Activated naive CD4-positive, alpha-beta T cell treated with anti-CD3 and anti-CD28 coated beads, Interleukin-2, amount 10 ng/mL, durations not matched to agents 7 days and 5 days (primary cell): ENCODE data around the gene MCTP2.

Experiments used
- CTCF ChIA-PET: fragments of 350-600 bp; sonication (Branson Sonifier 250); formaldehyde crosslinking; loops from one replicate; lab custom pipeline; 2021; ENCODE audit warnings: antibody characterized with exemption; lab: Charles Lee
- DNase-seq: peaks from one replicate; pipeline ENCODE4 v3.0.0-alpha.2; 2020
- H3K27ac Mint-ChIP-seq: one replicate; pipeline ENCODE4 v1.8.0; 2021; ENCODE audit warnings: mild to moderate bottlenecking, moderate library complexity, mixed read lengths
- H3K27me3 Mint-ChIP-seq: one replicate; pipeline ENCODE4 v1.8.0; 2021; ENCODE audit warnings: mild to moderate bottlenecking, mixed read lengths
- H3K36me3 Mint-ChIP-seq: one replicate; pipeline ENCODE4 v1.8.0; 2021; ENCODE audit warnings: mixed read lengths
- H3K4me1 Mint-ChIP-seq: one replicate; pipeline ENCODE4 v1.8.0; 2021; ENCODE audit warnings: mixed read lengths
- H3K4me3 Mint-ChIP-seq: one replicate; pipeline ENCODE4 v1.8.0; 2021; ENCODE audit warnings: mild to moderate bottlenecking, moderate library complexity, mixed read lengths
- H3K9me3 Mint-ChIP-seq: one replicate; pipeline ENCODE4 v1.8.0; 2021; ENCODE audit warnings: mixed read lengths

Gene MCTP2

GRCh38 chr15:94259863-94260262 lies 28.5 kb downstream of the MCTP2 start:
- DNase-seq: no peak
- H3K4me1 Mint-ChIP-seq: peaks cover 6% of the 10 kb centered on the region
- H3K27me3 Mint-ChIP-seq: no peaks in the 10 kb centered on the region
- no peaks in the 10 kb centered on the region for H3K9me3 Mint-ChIP-seq
- no peaks in the 10 kb centered on the region for H3K36me3 Mint-ChIP-seq
- no peak overlapping the region for H3K4me3 Mint-ChIP-seq
- CTCF ChIA-PET: no interaction called here
- H3K27ac Mint-ChIP-seq: no peak overlapping the region

GRCh38 chr15:94262201-94262600 lies 30.8 kb downstream of the MCTP2 start:
- Mint-ChIP-seq H3K27ac (no peak overlapping the region), H3K36me3 (peaks cover 2% of the 10 kb centered on the region), H3K27me3 (no peaks in the 10 kb centered on the region), H3K4me3 (no peak overlapping the region), H3K9me3 (no peaks in the 10 kb centered on the region), H3K4me1 (peaks cover 15% of the 10 kb centered on the region)
- CTCF ChIA-PET: interaction anchor here (0.9 to 1.3 kb wide), 2 partner anchors 62 to 109 kb away, joined by 3 read pairs; no protein-coding TSS in a partner anchor
- no peak for DNase-seq

GRCh38 chr15:94263341-94264273 lies 32.2 kb downstream of the MCTP2 start:
- DNase-seq: no peak
- no peak overlapping the region for H3K4me3 Mint-ChIP-seq
- CTCF ChIA-PET: interaction anchor here (0.9 to 1.0 kb wide), 3 partner anchors 15 to 50 kb away, joined by 3 to 4 read pairs (median 3); no protein-coding TSS in a partner anchor
- no peak overlapping the region for H3K27ac Mint-ChIP-seq
- H3K36me3 Mint-ChIP-seq: peaks cover 5% of the 10 kb centered on the region
- no peaks in the 10 kb centered on the region for H3K27me3 Mint-ChIP-seq
- no peaks in the 10 kb centered on the region for H3K9me3 Mint-ChIP-seq
- peaks cover 15% of the 10 kb centered on the region for H3K4me1 Mint-ChIP-seq

GRCh38 chr15:94265009-94265408 lies 33.6 kb downstream of the MCTP2 start:
- peaks cover 5% of the 10 kb centered on the region for H3K36me3 Mint-ChIP-seq
- no peak for DNase-seq
- H3K9me3 Mint-ChIP-seq: no peaks in the 10 kb centered on the region
- CTCF ChIA-PET: no interaction called here
- no peaks in the 10 kb centered on the region for H3K27me3 Mint-ChIP-seq
- peaks cover 15% of the 10 kb centered on the region for H3K4me1 Mint-ChIP-seq
- no peak overlapping the region for H3K4me3 Mint-ChIP-seq
- no peak overlapping the region for H3K27ac Mint-ChIP-seq

- no peak overlapping the region for H3K27ac Mint-ChIP-seq
- no peak overlapping the region for H3K4me3 Mint-ChIP-seq
- H3K36me3 Mint-ChIP-seq: peaks cover 5% of the 10 kb centered on the region
- H3K4me1 Mint-ChIP-seq: peaks cover 15% of the 10 kb centered on the region
- no peak for DNase-seq
- H3K9me3 Mint-ChIP-seq: no peaks in the 10 kb centered on the region
- CTCF ChIA-PET: no interaction called here
- no peaks in the 10 kb centered on the region for H3K27me3 Mint-ChIP-seq
Measured at GRCh38 chr15:94265982-94266381, 34.6 kb downstream of the MCTP2 start.

- H3K9me3 Mint-ChIP-seq: no peaks in the 10 kb centered on the region
- DNase-seq: no peak
- H3K27ac Mint-ChIP-seq: no peak overlapping the region
Measured at GRCh38 chr15:94266789-94267188, 35.4 kb downstream of the MCTP2 start.

GRCh38 chr15:94269954-94270353 lies 38.6 kb downstream of the MCTP2 start:
- Mint-ChIP-seq H3K27me3 (no peaks in the 10 kb centered on the region), H3K9me3 (peaks cover 5% of the 10 kb centered on the region), H3K4me1 (peaks cover 21% of the 10 kb centered on the region), H3K27ac (no peak overlapping the region), H3K4me3 (no peak overlapping the region), H3K36me3 (peaks cover 6% of the 10 kb centered on the region)
- no peak for DNase-seq
- CTCF ChIA-PET: interaction anchor here (1.7 kb wide), 1 partner anchor 57 kb away, joined by 3 read pairs; no protein-coding TSS in a partner anchor

More at GRCh38 chr15:94266789-94267188, 35.4 kb downstream of the MCTP2 start:
- no peaks in the 10 kb centered on the region for H3K27me3 Mint-ChIP-seq
- peaks cover 5% of the 10 kb centered on the region for H3K36me3 Mint-ChIP-seq
- CTCF ChIA-PET: no interaction called here
- H3K4me1 Mint-ChIP-seq: peaks cover 15% of the 10 kb centered on the region
- no peak overlapping the region for H3K4me3 Mint-ChIP-seq

GRCh38 chr15:94270570-94270969 lies 39.2 kb downstream of the MCTP2 start:
- Mint-ChIP-seq H3K4me3 (no peak overlapping the region), H3K9me3 (peaks cover 5% of the 10 kb centered on the region), H3K36me3 (peaks cover 6% of the 10 kb centered on the region), H3K4me1 (peaks cover 21% of the 10 kb centered on the region), H3K27ac (no peak overlapping the region), H3K27me3 (no peaks in the 10 kb centered on the region)
- DNase-seq: no peak
- CTCF ChIA-PET: interaction anchor here (1.7 kb wide), 1 partner anchor 57 kb away, joined by 3 read pairs; no protein-coding TSS in a partner anchor

- peaks cover 5% of the 10 kb centered on the region for H3K9me3 Mint-ChIP-seq
- CTCF ChIA-PET: no interaction called here
- H3K4me1 Mint-ChIP-seq: peaks cover 12% of the 10 kb centered on the region
- no peaks in the 10 kb centered on the region for H3K27me3 Mint-ChIP-seq
- DNase-seq: no peak
- no peak overlapping the region for H3K4me3 Mint-ChIP-seq
- peaks cover 4% of the 10 kb centered on the region for H3K36me3 Mint-ChIP-seq
- no peak overlapping the region for H3K27ac Mint-ChIP-seq
Measured at GRCh38 chr15:94272251-94272898, 41.0 kb downstream of the MCTP2 start.

GRCh38 chr15:94273826-94274225 lies 42.5 kb downstream of the MCTP2 start:
- Mint-ChIP-seq H3K9me3 (peaks cover 5% of the 10 kb centered on the region), H3K4me3 (no peak overlapping the region), H3K4me1 (peaks cover 9% of the 10 kb centered on the region), H3K27ac (no peak overlapping the region), H3K36me3 (peaks cover 1% of the 10 kb centered on the region), H3K27me3 (no peaks in the 10 kb centered on the region)
- CTCF ChIA-PET: interaction anchor here (1.2 kb wide), 1 partner anchor 50 kb away, joined by 4 read pairs; no protein-coding TSS in a partner anchor
- no peak for DNase-seq

GRCh38 chr15:94274745-94275144 lies 43.4 kb downstream of the MCTP2 start:
- H3K9me3 Mint-ChIP-seq: peaks cover 5% of the 10 kb centered on the region
- CTCF ChIA-PET: no interaction called here
- peaks cover 16% of the 10 kb centered on the region for H3K4me1 Mint-ChIP-seq
- H3K27ac Mint-ChIP-seq: no peak overlapping the region
- H3K4me3 Mint-ChIP-seq: no peak overlapping the region
- peaks cover 4% of the 10 kb centered on the region for H3K36me3 Mint-ChIP-seq
- H3K27me3 Mint-ChIP-seq: no peaks in the 10 kb centered on the region
- no peak for DNase-seq

GRCh38 chr15:94277485-94277884 lies 46.1 kb downstream of the MCTP2 start:
- Mint-ChIP-seq H3K27me3 (no peaks in the 10 kb centered on the region), H3K9me3 (peaks cover 19% of the 10 kb centered on the region), H3K36me3 (peaks cover 25% of the 10 kb centered on the region), H3K4me3 (no peak overlapping the region), H3K27ac (no peak overlapping the region), H3K4me1 (peaks cover 27% of the 10 kb centered on the region)
- CTCF ChIA-PET: interaction anchor here (0.9 kb wide), 1 partner anchor 47 kb away, joined by 3 read pairs; no protein-coding TSS in a partner anchor
- DNase-seq: no peak

GRCh38 chr15:94279736-94280135 lies 48.4 kb downstream of the MCTP2 start:
- Mint-ChIP-seq H3K27ac (no peak overlapping the region), H3K36me3 (peaks cover 29% of the 10 kb centered on the region), H3K4me3 (no peak overlapping the region), H3K9me3 (peaks cover 15% of the 10 kb centered on the region), H3K27me3 (no peaks in the 10 kb centered on the region), H3K4me1 (peaks cover 19% of the 10 kb centered on the region)
- CTCF ChIA-PET: no interaction called here
- no peak for DNase-seq

GRCh38 chr15:94280301-94280700 lies 48.9 kb downstream of the MCTP2 start:
- no peak overlapping the region for H3K4me3 Mint-ChIP-seq
- peaks cover 29% of the 10 kb centered on the region for H3K36me3 Mint-ChIP-seq
- H3K4me1 Mint-ChIP-seq: peaks cover 18% of the 10 kb centered on the region
- no peak overlapping the region for H3K27ac Mint-ChIP-seq
- CTCF ChIA-PET: no interaction called here
- peaks cover 13% of the 10 kb centered on the region for H3K9me3 Mint-ChIP-seq
- no peaks in the 10 kb centered on the region for H3K27me3 Mint-ChIP-seq
- no peak for DNase-seq
